ENCODE results near the gene TSPAN33. TPM values are rescaled to one million over a fixed set of nuclear protein-coding genes. Genes with fewer than 3 reads are reported as not detected.

TSPAN33 gene
- polyA plus RNA-seq, 4 donors = 6.3 to 76.9 (median 59.4) TPM

GRCh38 chr7:129134356-129134987, 10.0 kb upstream of the TSPAN33 start:
- no peak for DNase-seq (ENCODE audit: low read depth in 4 of 4, low spot score in 3 of 4)

GRCh38 chr7:129136887-129137642, 7.4 kb upstream of the TSPAN33 start:
- no peak for DNase-seq (ENCODE audit: low read depth in 4 of 4, low spot score in 3 of 4)

- no peak for DNase-seq (ENCODE audit: low read depth in 4 of 4, low spot score in 3 of 4)
Observed at GRCh38 chr7:129143724-129144094, 798 bp upstream of the TSPAN33 start.

GRCh38 chr7:129144834-129145668, 544 bp downstream of the TSPAN33 start:
- DNase-seq (ENCODE audit: low read depth in 4 of 4, low spot score in 3 of 4) = no peak

GRCh38 chr7:129146237-129146979, 1.9 kb downstream of the TSPAN33 start:
- no peak for DNase-seq (ENCODE audit: low read depth in 4 of 4, low spot score in 3 of 4)

- DNase-seq (ENCODE audit: low read depth in 4 of 4, low spot score in 3 of 4) = no peak
Observed at GRCh38 chr7:129147731-129148130, 3.2 kb downstream of the TSPAN33 start.

GRCh38 chr7:129149511-129149910, 5.0 kb downstream of the TSPAN33 start:
- DNase-seq (ENCODE audit: low read depth in 4 of 4, low spot score in 3 of 4) = no peak

GRCh38 chr7:129150199-129150996, 5.9 kb downstream of the TSPAN33 start:
- DNase-seq (ENCODE audit: low read depth in 4 of 4, low spot score in 3 of 4) = no peak

- no peak for DNase-seq (ENCODE audit: low read depth in 4 of 4, low spot score in 3 of 4)
Observed at GRCh38 chr7:129157651-129158050, 13.1 kb downstream of the TSPAN33 start.

- DNase-seq (ENCODE audit: low read depth in 4 of 4, low spot score in 3 of 4) = no peak
Observed at GRCh38 chr7:129159539-129159938, 15.0 kb downstream of the TSPAN33 start.

GRCh38 chr7:129160161-129160905, 15.8 kb downstream of the TSPAN33 start:
- DNase-seq (ENCODE audit: low read depth in 4 of 4, low spot score in 3 of 4) = no peak

GRCh38 chr7:129161524-129162225, 17.2 kb downstream of the TSPAN33 start:
- DNase-seq (ENCODE audit: low read depth in 4 of 4, low spot score in 3 of 4) = no peak

- no peak for DNase-seq (ENCODE audit: low read depth in 4 of 4, low spot score in 3 of 4)
Observed at GRCh38 chr7:129162732-129163131, 18.2 kb downstream of the TSPAN33 start.

GRCh38 chr7:129163875-129164544, 19.5 kb downstream of the TSPAN33 start:
- no peak for DNase-seq (ENCODE audit: low read depth in 4 of 4, low spot score in 3 of 4)

- no peak for DNase-seq (ENCODE audit: low read depth in 4 of 4, low spot score in 3 of 4)
Observed at GRCh38 chr7:129166745-129167144, 22.2 kb downstream of the TSPAN33 start.

- no peak for DNase-seq (ENCODE audit: low read depth in 4 of 4, low spot score in 3 of 4)
Observed at GRCh38 chr7:129167817-129168216, 23.3 kb downstream of the TSPAN33 start.

GRCh38 chr7:129168231-129169021, 23.9 kb downstream of the TSPAN33 start:
- DNase-seq (ENCODE audit: low read depth in 4 of 4, low spot score in 3 of 4) = no peak
